A549 (cell line): ENCODE results near the gene ST3GAL6.

ENCODE experiments used
- CTCF ChIP-seq: fragments of >200 bp; sonication (Bioruptor Twin); formaldehyde crosslinking; IDR thresholded peaks from 3 replicates; pipeline ENCODE4 v1.5.1; 2016
- RNF2 ChIP-seq: fragments of 200-600 bp; sonication (generic); IDR thresholded peaks from 2 replicates; pipeline ENCODE4 v1.6.1; 2016; ENCODE audit warnings: low read depth, mild to moderate bottlenecking, antibody characterized with exemption, moderate library complexity, borderline replicate concordance
- TF ChIP-seq, protein P1 (sequence below): IDR thresholded peaks from 2 replicates; pipeline ENCODE4 v1.6.1; 2012

DNA sequence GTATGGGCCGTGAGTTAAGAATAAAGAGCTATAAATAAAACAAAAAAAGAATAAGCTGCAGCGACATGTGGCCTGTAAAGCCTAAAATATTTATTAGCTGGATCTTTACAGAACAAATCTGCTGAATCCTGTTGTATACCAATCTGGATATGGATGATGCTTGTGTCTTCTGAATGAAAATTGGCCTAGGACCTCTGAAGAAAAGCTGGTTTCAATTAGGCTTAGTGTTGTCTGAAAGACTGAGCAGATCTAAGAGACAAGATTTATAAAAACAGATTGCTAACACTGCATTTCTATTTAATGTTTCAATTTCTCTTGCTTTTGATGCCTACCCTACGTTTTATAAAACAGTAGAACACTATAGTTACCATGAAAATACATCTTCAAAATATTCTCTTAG is 57.9 kb downstream of the ST3GAL6 start:
- TF ChIP-seq CTCF: no peak
- TF ChIP-seq, protein P1, sequence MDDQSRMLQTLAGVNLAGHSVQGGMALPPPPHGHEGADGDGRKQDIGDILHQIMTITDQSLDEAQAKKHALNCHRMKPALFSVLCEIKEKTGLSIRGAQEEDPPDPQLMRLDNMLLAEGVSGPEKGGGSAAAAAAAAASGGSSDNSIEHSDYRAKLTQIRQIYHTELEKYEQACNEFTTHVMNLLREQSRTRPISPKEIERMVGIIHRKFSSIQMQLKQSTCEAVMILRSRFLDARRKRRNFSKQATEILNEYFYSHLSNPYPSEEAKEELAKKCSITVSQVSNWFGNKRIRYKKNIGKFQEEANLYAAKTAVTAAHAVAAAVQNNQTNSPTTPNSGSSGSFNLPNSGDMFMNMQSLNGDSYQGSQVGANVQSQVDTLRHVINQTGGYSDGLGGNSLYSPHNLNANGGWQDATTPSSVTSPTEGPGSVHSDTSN: no peak
- no peak for TF ChIP-seq RNF2
